Measurements from ENCODE around the gene EIF5B. TPM values are rescaled to one million over a fixed set of nuclear protein-coding genes. Genes with fewer than 3 reads are reported as not detected.

Gene EIF5B
- total RNA-seq, 1 experiment from 2014 or later: 13.6 TPM

Other genes with a start within 250 kb of the EIF5B start
- gene C2orf15, start 195.7 kb upstream of the EIF5B start, total RNA-seq (2014; rRNA removed; shearing (Covaris generic)): 4.6 and 4.9 TPM in 2 replicates
- gene TSGA10, start 182.4 kb upstream of the EIF5B start, total RNA-seq (2014; rRNA removed; shearing (Covaris generic)): 5.5 and 8.4 TPM in 2 replicates
- gene LIPT1, start 182.4 kb upstream of the EIF5B start, total RNA-seq (2014; rRNA removed; shearing (Covaris generic)): 2.8 and 6.4 TPM in 2 replicates
- gene MITD1, start 156.3 kb upstream of the EIF5B start, total RNA-seq (2014; rRNA removed; shearing (Covaris generic)): 14.5 and 15.5 TPM in 2 replicates
- gene MRPL30, start 156.2 kb upstream of the EIF5B start, total RNA-seq (2014; rRNA removed; shearing (Covaris generic)): 23.5 and 26.2 TPM in 2 replicates
- gene LYG2, start 81.7 kb upstream of the EIF5B start, total RNA-seq (2014; rRNA removed; shearing (Covaris generic)): not detected in 2 replicates
- 0.08 TPM in 1 of 2 replicates, not detected in the other for gene LYG1, start 36.2 kb upstream of the EIF5B start, total RNA-seq (2014; rRNA removed; shearing (Covaris generic))
- gene TXNDC9, start 1.1 kb upstream of the EIF5B start, total RNA-seq (2014; rRNA removed; shearing (Covaris generic)): 22.4 and 22.8 TPM in 2 replicates
- 18.1 and 22.4 TPM in 2 replicates for gene REV1, start 152.6 kb downstream of the EIF5B start, total RNA-seq (2014; rRNA removed; shearing (Covaris generic))